Heart left ventricle (tissue), 13 donors: ENCODE measurements around the gene HDHD3.

Experiments
- CTCF ChIP-seq, 12 donors: fragments of 200-600 bp; sonication (generic) in 4 of 12; IDR thresholded peaks; one replicate each; pipeline versions ENCODE4 v1.5.0 to v1.8.0; 2018 to 2022; ENCODE audit warnings: antibody characterized with exemption in 12 of 12, mild to moderate bottlenecking in 5 of 12
- POLR2A ChIP-seq, 2 donors: fragments of 450-650 bp; IDR thresholded peaks; one replicate each; pipeline ENCODE4 v1.6.1; 2017; ENCODE audit warnings: antibody characterized with exemption in 2 of 2, mild to moderate bottlenecking in 2 of 2, moderate library complexity in 2 of 2
- donor health status: ischemic (EF 13 %, LVEDD 7.1; RV severe dilation, severe dysfunction).
- donor health status: DM: no; HTN: yes; CAD: no.
- donor health status: DM: no; HTN: no; CAD: no.
- donor health status: ischemic (EF 25% LVEDD 6.9; RV normal size, moderate dysfunction).
- donor health status: ischemic (EF 25% LVEDD 5.7; RV mildly dilated, moderate dysfunction).
- donor health status: ischemic (EF 35%, LVEDD 5.7; RV mildly dilated, moderate dysfunction).
- donor health status: nonischemic (EF 11% LVEDD 7.7; RV severe dilation, severe dysfunction).
- donor health status: DM: yes; HTN: yes; CAD: no.
- donor health status: PGD.
- donor health status: ischemic (EF 29% LVEDD 5.4; RV normal size, mild dysfunction).
- donor health status: nonischemic (EF 23%, LVEDD 6.1; RV moderate dilation, normal function).

DNA sequence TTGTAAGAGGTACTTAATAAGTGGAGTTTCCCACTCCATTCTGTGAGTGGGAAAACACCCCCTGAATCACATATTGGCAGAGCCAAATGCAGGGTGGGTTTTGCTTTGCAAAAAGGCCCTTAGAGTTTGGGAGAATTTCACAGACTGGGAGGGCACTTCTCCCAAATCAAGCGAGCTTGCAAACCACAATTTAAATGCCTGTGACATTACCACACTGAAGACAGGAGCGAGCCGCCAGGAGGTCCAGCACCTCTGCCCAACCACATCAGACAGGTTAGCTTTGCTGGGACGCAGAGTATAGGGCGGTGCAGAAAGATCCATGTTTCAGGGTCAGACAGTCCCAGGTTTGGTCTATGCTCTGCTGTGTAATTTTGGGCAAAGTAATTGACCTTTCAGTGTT lies 22.0 kb upstream of the HDHD3 start:
- TF ChIP-seq CTCF (IDR thresholded peaks at IDR 0.05) (no peak), POLR2A (IDR thresholded peaks at IDR 0.05) (no peak)
